ENCODE measurements around the gene SNAPC3.
"Not testable (repeated sequence)": the region's sequence is repeated elsewhere in the genome, so short reads cannot be mapped to it uniquely, and the experiment has no call there.

The SNAPC3 gene

GRCh38 chr9:15422372-15423230 lies at the start of gene SNAPC3:
SNAPC3 (plus strand) TSS chr9:15422876; CDS start chr9:15422880, 4 bp downstream.
- DNase-seq (ENCODE audit: low read depth in 2 of 2): peak; percentile 85 to 87

GRCh38 chr9:15373881-15374280 lies 48.8 kb upstream of the SNAPC3 start:
- no peak for DNase-seq (ENCODE audit: low read depth in 2 of 2)

- no peak for DNase-seq (ENCODE audit: low read depth in 2 of 2)
These were observed 48.4 kb upstream of the SNAPC3 start for GRCh38 chr9:15374310-15374709.

- no peak for DNase-seq (ENCODE audit: low read depth in 2 of 2)
These were observed 47.9 kb upstream of the SNAPC3 start for GRCh38 chr9:15374825-15375224.

- no peak for DNase-seq (ENCODE audit: low read depth in 2 of 2)
These were observed 44.8 kb upstream of the SNAPC3 start for GRCh38 chr9:15377625-15378540.

GRCh38 chr9:15379317-15379716 lies 43.4 kb upstream of the SNAPC3 start:
- DNase-seq (ENCODE audit: low read depth in 2 of 2): not testable (repeated sequence)

GRCh38 chr9:15379888-15380287 lies 42.8 kb upstream of the SNAPC3 start:
- not testable (repeated sequence) for DNase-seq (ENCODE audit: low read depth in 2 of 2)

- DNase-seq (ENCODE audit: low read depth in 2 of 2): no peak
These were observed 41.2 kb upstream of the SNAPC3 start for GRCh38 chr9:15381491-15381890.

GRCh38 chr9:15386465-15386864 lies 36.2 kb upstream of the SNAPC3 start:
- DNase-seq (ENCODE audit: low read depth in 2 of 2): no peak

GRCh38 chr9:15389173-15389572 lies 33.5 kb upstream of the SNAPC3 start:
- no peak for DNase-seq (ENCODE audit: low read depth in 2 of 2)

GRCh38 chr9:15389631-15390030 lies 33.0 kb upstream of the SNAPC3 start:
- DNase-seq (ENCODE audit: low read depth in 2 of 2): no peak

GRCh38 chr9:15390201-15390600 lies 32.5 kb upstream of the SNAPC3 start:
- DNase-seq (ENCODE audit: low read depth in 2 of 2): no peak

GRCh38 chr9:15392363-15392762 lies 30.3 kb upstream of the SNAPC3 start:
- no peak for DNase-seq (ENCODE audit: low read depth in 2 of 2)

GRCh38 chr9:15400281-15400941 lies 22.3 kb upstream of the SNAPC3 start:
- no peak for DNase-seq (ENCODE audit: low read depth in 2 of 2)

- DNase-seq (ENCODE audit: low read depth in 2 of 2): no peak
These were observed 21.4 kb upstream of the SNAPC3 start for GRCh38 chr9:15401266-15401665.

GRCh38 chr9:15403155-15403554 lies 19.5 kb upstream of the SNAPC3 start:
- DNase-seq (ENCODE audit: low read depth in 2 of 2): no peak

- DNase-seq (ENCODE audit: low read depth in 2 of 2): no peak
These were observed 18.5 kb upstream of the SNAPC3 start for GRCh38 chr9:15404171-15404570.

- no peak for DNase-seq (ENCODE audit: low read depth in 2 of 2)
These were observed 5.8 kb upstream of the SNAPC3 start for GRCh38 chr9:15416880-15417279.

- no peak for DNase-seq (ENCODE audit: low read depth in 2 of 2)
These were observed 5.0 kb upstream of the SNAPC3 start for GRCh38 chr9:15417626-15418025.

GRCh38 chr9:15420796-15421195 lies 1.9 kb upstream of the SNAPC3 start:
- DNase-seq (ENCODE audit: low read depth in 2 of 2): no peak

- DNase-seq (ENCODE audit: low read depth in 2 of 2): no peak
These were observed 1.1 kb upstream of the SNAPC3 start for GRCh38 chr9:15421532-15421931.

GRCh38 chr9:15421990-15422371 lies 695 bp upstream of the SNAPC3 start:
- no peak for DNase-seq (ENCODE audit: low read depth in 2 of 2)

Measured in stimulated activated CD8-positive, alpha-beta memory T cell treated with anti-CD3 and anti-CD28 coated beads, Interleukin-15, amount 100 ng/mL, for 4 hours (primary cell).